Liver (tissue), 3 donors: ENCODE data around the gene SH3BP2.

Source experiments
- ATF3 ChIP-seq: IDR thresholded peaks from 2 replicates; pipeline ENCODE4 v1.6.1; 2016; ENCODE audit warnings: antibody characterized with exemption
- CTCF ChIP-seq: fragments of 150-350 bp; IDR thresholded peaks from 2 replicates; pipeline ENCODE4 v1.5.1; 2017; ENCODE audit warnings: improper control_type of control experiment, low read depth, low read length; ENCODE audit not compliant: missing input control
- FOXA1 ChIP-seq: IDR thresholded peaks from 2 replicates; pipeline ENCODE4 v1.6.1; 2016; ENCODE audit warnings: antibody characterized with exemption
- GABPA ChIP-seq, 2 donors: IDR thresholded peaks in 1 of 2; conservative IDR thresholded peaks in 1 of 2; 2 replicates each; pipeline ENCODE4 v1.6.1; 2016; ENCODE audit warnings: antibody characterized with exemption in 2 of 2, mild to moderate bottlenecking in 1 of 2, moderate library complexity in 1 of 2
- HNF4A ChIP-seq, 2 donors: conservative IDR thresholded peaks; 2 replicates each; pipeline ENCODE4 v1.6.1; 2016; ENCODE audit warnings: antibody characterized with exemption in 2 of 2, mild to moderate bottlenecking in 2 of 2
- JUND ChIP-seq, 2 donors: IDR thresholded peaks; 2 replicates each; pipeline ENCODE4 v1.6.1; 2016; ENCODE audit warnings: antibody characterized with exemption in 2 of 2
- MAX ChIP-seq: IDR thresholded peaks from 2 replicates; pipeline ENCODE4 v1.6.1; 2016; ENCODE audit warnings: antibody characterized with exemption
- RAD21 ChIP-seq, 2 donors: IDR thresholded peaks; 2 replicates each; pipeline ENCODE4 v1.6.1; 2016; ENCODE audit warnings: antibody characterized with exemption in 2 of 2, mild to moderate bottlenecking in 2 of 2
- REST ChIP-seq: IDR thresholded peaks from 2 replicates; pipeline ENCODE4 v1.6.1; 2016; ENCODE audit warnings: antibody characterized with exemption, mild to moderate bottlenecking
- SP1 ChIP-seq: IDR thresholded peaks from 2 replicates; pipeline ENCODE4 v1.6.1; 2018; ENCODE audit warnings: antibody characterized with exemption, mild to moderate bottlenecking
- YY1 ChIP-seq: IDR thresholded peaks from 2 replicates; pipeline ENCODE4 v1.6.1; 2016; ENCODE audit warnings: antibody characterized with exemption, mild to moderate bottlenecking
- donor health status: healthy.
- donor health status: healthy.

- TF ChIP-seq MAX = no peak
- no peak for TF ChIP-seq SP1
- no peak for TF ChIP-seq CTCF
- no peak for TF ChIP-seq REST
- no peak for TF ChIP-seq GABPA (IDR thresholded peaks at IDR 0.05 in 1 of 2, conservative IDR thresholded peaks at IDR 0.05 in 1 of 2)
- TF ChIP-seq RAD21 (IDR thresholded peaks at IDR 0.05) = no peak
- no peak for TF ChIP-seq YY1
- TF ChIP-seq HNF4A (conservative IDR thresholded peaks at IDR 0.05) = no peak
- no peak for TF ChIP-seq FOXA1
- no peak for TF ChIP-seq JUND (IDR thresholded peaks at IDR 0.05)
- TF ChIP-seq ATF3 = no peak
Measured at GRCh38 chr4:2832309-2832980, 39.6 kb downstream of the SH3BP2 start.
